ENCODE measurements around the gene SMARCAL1.

SMARCAL1 gene

GRCh38 chr2:216385478-216385877, 26.8 kb upstream of the SMARCAL1 start:
- no peak overlapping the region for H3K27ac ChIP-seq
- no peak for TF ChIP-seq CTCF (conservative IDR thresholded peaks at IDR 0.05)

- no peak for TF ChIP-seq CTCF (conservative IDR thresholded peaks at IDR 0.05)
Measured at GRCh38 chr2:216387262-216387661, 25.0 kb upstream of the SMARCAL1 start.

GRCh38 chr2:216388046-216388884, 24.0 kb upstream of the SMARCAL1 start:
- no peak for TF ChIP-seq CTCF (conservative IDR thresholded peaks at IDR 0.05)
- no peak overlapping the region for H3K27ac ChIP-seq

More at GRCh38 chr2:216387262-216387661, 25.0 kb upstream of the SMARCAL1 start:
- H3K27ac ChIP-seq = no peak overlapping the region

GRCh38 chr2:216389570-216389969, 22.7 kb upstream of the SMARCAL1 start:
- no peak for TF ChIP-seq CTCF (conservative IDR thresholded peaks at IDR 0.05)
- H3K27ac ChIP-seq = no peak overlapping the region

GRCh38 chr2:216391401-216391800, 20.9 kb upstream of the SMARCAL1 start:
- H3K27ac ChIP-seq = no peak overlapping the region
- no peak for TF ChIP-seq CTCF (conservative IDR thresholded peaks at IDR 0.05)

- H3K27ac ChIP-seq = no peak overlapping the region
- TF ChIP-seq CTCF (conservative IDR thresholded peaks at IDR 0.05) = no peak
Measured at GRCh38 chr2:216392018-216392562, 20.2 kb upstream of the SMARCAL1 start.

- no peak for TF ChIP-seq CTCF (conservative IDR thresholded peaks at IDR 0.05)
- H3K27ac ChIP-seq = no peak overlapping the region
Measured at GRCh38 chr2:216392945-216393840, 19.1 kb upstream of the SMARCAL1 start.
